GM18870 (cell line): Measurements from ENCODE around the gene LMX1B.

Experiments used
- ATAC-seq: cut with Tn5 transposase; IDR thresholded peaks from one replicate; pipeline ENCODE4 v1.9.1; 2021; ENCODE audit warnings: moderate library complexity; ENCODE audit not compliant: unreplicated experiment

The LMX1B gene

DNA sequence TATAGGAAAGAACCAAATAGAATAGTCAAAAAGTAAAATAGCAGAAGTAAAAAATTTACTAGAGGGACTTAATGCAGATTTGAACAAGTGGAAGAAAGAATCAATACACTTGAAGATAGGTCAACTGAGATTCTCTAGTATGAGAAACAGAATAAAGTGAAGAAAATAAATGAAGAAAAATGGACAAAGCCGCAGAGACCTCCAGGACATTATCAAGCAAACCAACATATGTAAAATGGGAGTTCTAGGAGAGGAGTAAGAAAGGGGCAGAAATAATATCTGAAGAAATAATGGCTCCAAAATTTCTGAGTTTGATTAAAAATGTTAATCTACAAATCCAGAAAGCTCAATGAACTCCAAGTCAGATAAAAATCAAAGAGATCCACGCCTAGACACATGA is 121.1 kb downstream of the LMX1B start:
- no peak for ATAC-seq

DNA sequence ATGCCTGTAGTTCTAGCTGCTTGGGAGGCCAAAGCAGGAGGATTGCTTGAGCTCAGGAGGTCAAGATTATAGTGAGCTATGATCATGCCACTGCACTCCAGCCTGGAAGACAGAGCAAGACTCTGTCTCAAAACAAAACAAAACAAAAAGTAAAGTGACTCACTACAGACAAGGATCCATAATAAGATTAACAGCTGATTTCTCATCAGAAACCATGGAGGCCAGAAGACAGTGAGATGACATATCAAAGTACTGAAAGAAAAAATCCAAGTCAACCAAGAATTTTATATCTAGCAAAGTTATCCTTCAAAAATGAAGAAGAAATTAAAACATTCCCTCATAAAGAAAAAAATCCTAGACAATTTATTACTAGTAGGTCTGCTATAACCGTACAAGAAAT is 121.8 kb downstream of the LMX1B start:
- ATAC-seq = no peak

DNA sequence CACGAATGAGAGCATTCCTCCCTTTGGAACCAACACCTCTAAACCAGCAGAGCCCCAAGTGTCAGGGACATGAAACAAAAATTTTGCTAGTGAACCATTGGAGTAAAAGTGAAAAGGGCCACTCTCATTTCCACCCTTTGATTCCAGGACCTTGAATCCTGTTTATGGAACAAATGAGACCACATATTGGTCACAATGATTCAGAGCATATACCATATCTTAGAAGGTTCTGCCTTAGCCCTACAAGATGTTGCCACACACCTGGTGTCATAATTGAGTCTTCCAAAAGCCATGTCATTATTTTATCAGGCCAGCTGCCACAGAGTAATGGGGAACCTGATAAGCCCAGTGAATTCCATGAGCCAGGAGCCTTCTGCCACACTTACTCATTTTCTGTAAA is 124.8 kb downstream of the LMX1B start:
- ATAC-seq = no peak

DNA sequence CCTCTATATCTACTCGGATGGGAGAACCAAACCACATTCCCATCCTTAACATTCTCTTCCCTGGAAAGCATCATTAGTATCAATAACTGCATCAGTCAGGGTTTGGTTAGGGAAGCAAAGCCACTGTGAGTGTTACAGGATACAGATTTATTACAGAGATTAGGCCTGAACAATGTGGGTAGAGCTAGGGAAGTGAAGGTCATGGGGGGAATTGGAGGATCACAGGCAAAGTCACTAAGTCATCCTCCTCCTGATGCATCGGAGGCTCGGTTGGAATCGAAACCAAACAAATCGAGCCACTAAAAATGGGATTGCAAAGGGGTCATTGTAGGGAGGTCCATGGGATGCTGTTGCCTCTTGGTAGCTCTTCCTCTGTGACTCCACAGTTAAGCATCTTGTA is 129.3 kb downstream of the LMX1B start:
- ATAC-seq = no peak

DNA sequence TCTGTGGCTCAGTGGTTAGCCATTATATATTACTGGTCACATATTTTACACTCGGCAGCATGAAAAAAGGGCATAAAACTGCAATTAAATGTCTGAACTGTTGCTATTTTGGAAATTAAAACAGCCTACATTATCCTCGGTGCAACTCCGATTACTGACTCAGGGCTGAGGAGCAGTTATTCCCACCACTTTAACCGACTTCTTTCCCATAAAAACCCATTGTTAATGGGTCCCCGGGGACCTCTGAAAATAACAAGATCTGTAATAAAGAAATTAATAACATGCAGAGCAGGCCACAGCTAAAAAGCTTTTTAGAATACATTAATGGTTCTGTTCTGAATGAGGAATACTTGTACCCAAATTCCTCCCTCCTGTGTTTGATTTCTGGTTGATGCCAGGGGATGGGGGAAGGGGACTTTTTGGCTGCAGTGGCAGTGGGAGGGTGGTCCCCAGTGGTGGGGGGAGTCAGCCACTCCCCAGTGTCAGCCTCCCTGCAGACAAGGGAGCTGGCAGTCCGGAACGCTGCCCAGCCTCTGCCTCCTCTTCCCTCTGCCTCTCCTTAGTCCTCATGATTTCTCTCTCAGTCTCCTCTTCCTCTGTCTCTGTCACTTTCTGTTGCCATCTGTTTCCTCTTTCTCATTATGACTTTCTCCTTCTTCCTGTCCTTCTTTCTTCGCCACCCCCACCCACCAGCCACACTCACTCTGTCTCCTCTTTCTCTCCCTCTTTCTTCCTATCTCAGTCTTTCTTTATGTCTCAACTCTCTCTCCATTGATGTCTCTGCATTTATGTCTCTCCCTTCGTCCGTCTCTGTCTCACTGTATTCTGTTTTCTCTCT is 132.1 kb downstream of the LMX1B start:
- ATAC-seq = no peak
